ENCODE measurements around the gene FBXO9. TPM values are rescaled to one million over a fixed set of nuclear protein-coding genes. Genes with fewer than 3 reads are reported as not detected.

The FBXO9 gene
- total RNA-seq, 1 donor from 2014 or later, result 80.2 TPM

DNA sequence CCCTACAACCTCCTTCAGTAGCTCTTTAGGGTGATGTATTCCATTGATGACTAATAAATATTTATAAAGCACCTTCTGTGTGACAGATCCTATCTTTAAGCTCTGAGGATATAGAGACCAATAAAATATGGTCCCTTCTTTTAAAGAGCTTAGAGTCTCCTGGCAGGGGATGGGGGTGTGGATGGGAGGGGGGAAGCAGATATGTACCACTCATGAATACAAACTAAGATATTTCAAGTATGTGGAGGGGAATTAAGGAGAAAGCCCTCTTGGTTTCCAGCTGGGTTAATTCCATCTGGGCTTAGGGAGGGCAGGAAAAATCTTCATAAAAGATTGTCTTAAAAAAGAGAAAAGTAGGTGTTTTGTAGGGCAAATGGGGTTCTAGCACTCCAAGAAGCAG is 21.6 kb upstream of the FBXO9 start:
- Histone ChIP-seq H3K27ac (ENCODE audit: low read depth, low read length) (peak overlapping the region; percentile 97), H3K79me2 (ENCODE audit: insufficient read depth, low read length) (peaks cover 37% of the 10 kb centered on the region), H3K9me3 (ENCODE audit: insufficient read depth, low read depth, low read length) (no peaks in the 10 kb centered on the region), H3K9ac (ENCODE audit: low read length) (peak overlapping the region; percentile 82), H3K4me1 (ENCODE audit: insufficient read depth, low read length) (peaks cover 58% of the 10 kb centered on the region), H3K27me3 (ENCODE audit: insufficient read depth, low read length) (no peaks in the 10 kb centered on the region), H4K20me1 (ENCODE audit: insufficient read depth, low read length) (no peaks in the 10 kb centered on the region), H3K36me3 (ENCODE audit: insufficient read depth, low read length) (peaks cover 18% of the 10 kb centered on the region), H3K4me2 (ENCODE audit: low read length) (peak overlapping the region; percentile 82), H3K4me3 (ENCODE audit: insufficient read depth, low read depth, low read length) (peak overlapping the region; percentile 15), H2AFZ (ENCODE audit: low read depth, low read length) (no peak overlapping the region)
- peak; percentile 79 for DNase-seq (ENCODE audit: low read depth)
- H3K36me3 Mint-ChIP-seq (ENCODE audit: low read depth, unreplicated experiment), result peaks cover 14% of the 10 kb centered on the region
- H3K9me3 Mint-ChIP-seq (ENCODE audit: unreplicated experiment), result no peaks in the 10 kb centered on the region
- no peak for TF ChIP-seq EZH2 (IDR thresholded peaks at IDR 0.05; ENCODE audit: insufficient read depth, low read length)
- H3K27ac Mint-ChIP-seq (ENCODE audit: unreplicated experiment), result peak overlapping the region; percentile 98
- H3K27me3 Mint-ChIP-seq (ENCODE audit: low read depth, unreplicated experiment), result no peaks in the 10 kb centered on the region
- peaks cover 67% of the 10 kb centered on the region for H3K4me1 Mint-ChIP-seq (ENCODE audit: low read depth, unreplicated experiment)
- FAIRE-seq, result no peak
- H3K4me3 Mint-ChIP-seq (ENCODE audit: unreplicated experiment), result peak overlapping the region; percentile 77

DNA sequence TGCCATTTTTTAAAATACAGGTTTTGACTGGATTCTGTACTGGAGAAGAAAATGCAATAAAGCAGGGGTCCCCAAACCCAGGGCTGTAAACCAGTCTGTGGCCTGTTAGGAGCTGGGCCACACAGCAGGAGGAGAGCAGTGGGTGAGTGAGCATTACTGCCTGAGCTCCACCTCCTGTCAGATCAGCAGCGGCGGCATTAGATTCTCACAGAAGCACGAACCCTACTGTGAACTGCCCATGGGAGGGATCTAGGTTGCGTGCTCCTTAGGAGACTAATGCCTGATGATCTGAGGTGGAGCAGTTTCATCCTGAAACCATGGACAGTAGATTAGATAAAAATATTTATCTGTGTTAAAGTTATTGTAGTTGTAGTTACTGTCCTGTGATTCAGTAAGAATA is 21.1 kb upstream of the FBXO9 start:
- peak; percentile 71 for DNase-seq (ENCODE audit: low read depth)
- FAIRE-seq, result no peak
- Histone ChIP-seq H4K20me1 (ENCODE audit: insufficient read depth, low read length) (no peaks in the 10 kb centered on the region), H2AFZ (ENCODE audit: low read depth, low read length) (no peak overlapping the region), H3K36me3 (ENCODE audit: insufficient read depth, low read length) (peaks cover 15% of the 10 kb centered on the region), H3K27me3 (ENCODE audit: insufficient read depth, low read length) (no peaks in the 10 kb centered on the region), H3K4me1 (ENCODE audit: insufficient read depth, low read length) (peaks cover 63% of the 10 kb centered on the region), H3K9ac (ENCODE audit: low read length) (peak overlapping the region; percentile 82), H3K9me3 (ENCODE audit: insufficient read depth, low read depth, low read length) (no peaks in the 10 kb centered on the region), H3K27ac (ENCODE audit: low read depth, low read length) (peak overlapping the region; percentile 97), H3K79me2 (ENCODE audit: insufficient read depth, low read length) (peaks cover 35% of the 10 kb centered on the region), H3K4me2 (ENCODE audit: low read length) (peak overlapping the region; percentile 82), H3K4me3 (ENCODE audit: insufficient read depth, low read depth, low read length) (peak overlapping the region; percentile 15)
- Mint-ChIP-seq H3K27ac (ENCODE audit: unreplicated experiment) (peak overlapping the region; percentile 98), H3K36me3 (ENCODE audit: low read depth, unreplicated experiment) (peaks cover 14% of the 10 kb centered on the region), H3K4me1 (ENCODE audit: low read depth, unreplicated experiment) (peaks cover 72% of the 10 kb centered on the region), H3K9me3 (ENCODE audit: unreplicated experiment) (no peaks in the 10 kb centered on the region), H3K4me3 (ENCODE audit: unreplicated experiment) (peak overlapping the region; percentile 77), H3K27me3 (ENCODE audit: low read depth, unreplicated experiment) (no peaks in the 10 kb centered on the region)
- TF ChIP-seq EZH2 (IDR thresholded peaks at IDR 0.05; ENCODE audit: insufficient read depth, low read length), result no peak
- TF ChIP-seq, protein P1, sequence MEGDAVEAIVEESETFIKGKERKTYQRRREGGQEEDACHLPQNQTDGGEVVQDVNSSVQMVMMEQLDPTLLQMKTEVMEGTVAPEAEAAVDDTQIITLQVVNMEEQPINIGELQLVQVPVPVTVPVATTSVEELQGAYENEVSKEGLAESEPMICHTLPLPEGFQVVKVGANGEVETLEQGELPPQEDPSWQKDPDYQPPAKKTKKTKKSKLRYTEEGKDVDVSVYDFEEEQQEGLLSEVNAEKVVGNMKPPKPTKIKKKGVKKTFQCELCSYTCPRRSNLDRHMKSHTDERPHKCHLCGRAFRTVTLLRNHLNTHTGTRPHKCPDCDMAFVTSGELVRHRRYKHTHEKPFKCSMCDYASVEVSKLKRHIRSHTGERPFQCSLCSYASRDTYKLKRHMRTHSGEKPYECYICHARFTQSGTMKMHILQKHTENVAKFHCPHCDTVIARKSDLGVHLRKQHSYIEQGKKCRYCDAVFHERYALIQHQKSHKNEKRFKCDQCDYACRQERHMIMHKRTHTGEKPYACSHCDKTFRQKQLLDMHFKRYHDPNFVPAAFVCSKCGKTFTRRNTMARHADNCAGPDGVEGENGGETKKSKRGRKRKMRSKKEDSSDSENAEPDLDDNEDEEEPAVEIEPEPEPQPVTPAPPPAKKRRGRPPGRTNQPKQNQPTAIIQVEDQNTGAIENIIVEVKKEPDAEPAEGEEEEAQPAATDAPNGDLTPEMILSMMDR (IDR thresholded peaks at IDR 0.05; ENCODE audit: insufficient read depth, low read depth, low read length), result no peak

DNA sequence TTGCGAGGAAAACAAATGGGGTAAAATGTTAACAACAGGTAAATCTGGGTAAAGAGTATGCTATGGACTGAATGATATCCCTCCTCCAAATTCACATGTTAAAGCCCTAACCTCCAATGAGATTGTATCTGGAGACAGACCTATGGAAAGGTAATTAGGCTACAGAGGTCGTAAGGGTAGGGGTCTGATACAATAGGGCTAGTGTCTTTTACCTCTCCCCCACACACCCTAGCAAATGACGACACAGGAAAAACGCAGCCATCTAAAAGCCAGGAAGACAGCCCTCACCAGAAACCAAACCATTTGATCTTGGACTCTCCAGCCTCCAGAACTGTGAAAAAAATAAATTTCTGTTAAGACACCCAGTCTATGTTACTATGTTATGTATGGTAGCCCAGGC is 20.6 kb upstream of the FBXO9 start:
- H3K4me3 Mint-ChIP-seq (ENCODE audit: unreplicated experiment), result peak overlapping the region; percentile 28
- H3K36me3 Mint-ChIP-seq (ENCODE audit: low read depth, unreplicated experiment), result peaks cover 9% of the 10 kb centered on the region
- H3K4me1 Mint-ChIP-seq (ENCODE audit: low read depth, unreplicated experiment), result peaks cover 75% of the 10 kb centered on the region
- Histone ChIP-seq H3K36me3 (ENCODE audit: insufficient read depth, low read length) (peaks cover 11% of the 10 kb centered on the region), H3K9me3 (ENCODE audit: insufficient read depth, low read depth, low read length) (no peaks in the 10 kb centered on the region), H3K27ac (ENCODE audit: low read depth, low read length) (peak overlapping the region; percentile 97), H3K4me1 (ENCODE audit: insufficient read depth, low read length) (peaks cover 68% of the 10 kb centered on the region), H3K4me2 (ENCODE audit: low read length) (peak overlapping the region; percentile 82), H2AFZ (ENCODE audit: low read depth, low read length) (no peak overlapping the region), H3K4me3 (ENCODE audit: insufficient read depth, low read depth, low read length) (no peak overlapping the region), H3K79me2 (ENCODE audit: insufficient read depth, low read length) (peaks cover 35% of the 10 kb centered on the region), H4K20me1 (ENCODE audit: insufficient read depth, low read length) (no peaks in the 10 kb centered on the region), H3K27me3 (ENCODE audit: insufficient read depth, low read length) (no peaks in the 10 kb centered on the region), H3K9ac (ENCODE audit: low read length) (peak overlapping the region; percentile 82)
- TF ChIP-seq EZH2 (IDR thresholded peaks at IDR 0.05; ENCODE audit: insufficient read depth, low read length), result no peak
- TF ChIP-seq, protein P1 (IDR thresholded peaks at IDR 0.05; ENCODE audit: insufficient read depth, low read depth, low read length), result no peak
- FAIRE-seq, result no peak
- no peaks in the 10 kb centered on the region for H3K27me3 Mint-ChIP-seq (ENCODE audit: low read depth, unreplicated experiment)
- peak overlapping the region; percentile 98 for H3K27ac Mint-ChIP-seq (ENCODE audit: unreplicated experiment)
- H3K9me3 Mint-ChIP-seq (ENCODE audit: unreplicated experiment), result no peaks in the 10 kb centered on the region
- DNase-seq (ENCODE audit: low read depth), result no peak
